ENCODE measurements around the gene NRARP. TPM values are rescaled to one million over a fixed set of nuclear protein-coding genes. Genes with fewer than 3 reads are reported as not detected.

NRARP gene, protein sequence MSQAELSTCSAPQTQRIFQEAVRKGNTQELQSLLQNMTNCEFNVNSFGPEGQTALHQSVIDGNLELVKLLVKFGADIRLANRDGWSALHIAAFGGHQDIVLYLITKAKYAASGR
- 10.1 TPM for total RNA-seq

DNA sequence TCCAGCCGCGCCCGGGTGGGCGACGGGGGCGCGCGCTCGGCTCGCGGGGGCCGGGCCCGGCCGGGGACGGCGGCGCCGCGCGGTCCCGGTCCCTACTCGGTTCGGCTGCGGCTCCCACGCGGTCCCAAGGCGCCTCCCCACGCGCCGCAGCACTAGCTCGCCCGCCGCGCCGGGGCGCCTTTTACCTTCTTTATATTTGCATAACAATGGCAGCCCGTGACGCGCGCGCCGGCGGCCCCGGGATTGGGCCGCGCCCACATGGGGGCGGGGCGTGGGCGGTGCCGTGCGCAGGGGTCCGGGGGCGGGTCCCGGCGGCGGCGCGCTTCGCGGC lies at the start of gene NRARP:
Gene NRARP (minus strand): TSS at position 154 of the 331 bp plus-strand sequence. CDS start 343 bp downstream, outside the sequence.

DNA sequence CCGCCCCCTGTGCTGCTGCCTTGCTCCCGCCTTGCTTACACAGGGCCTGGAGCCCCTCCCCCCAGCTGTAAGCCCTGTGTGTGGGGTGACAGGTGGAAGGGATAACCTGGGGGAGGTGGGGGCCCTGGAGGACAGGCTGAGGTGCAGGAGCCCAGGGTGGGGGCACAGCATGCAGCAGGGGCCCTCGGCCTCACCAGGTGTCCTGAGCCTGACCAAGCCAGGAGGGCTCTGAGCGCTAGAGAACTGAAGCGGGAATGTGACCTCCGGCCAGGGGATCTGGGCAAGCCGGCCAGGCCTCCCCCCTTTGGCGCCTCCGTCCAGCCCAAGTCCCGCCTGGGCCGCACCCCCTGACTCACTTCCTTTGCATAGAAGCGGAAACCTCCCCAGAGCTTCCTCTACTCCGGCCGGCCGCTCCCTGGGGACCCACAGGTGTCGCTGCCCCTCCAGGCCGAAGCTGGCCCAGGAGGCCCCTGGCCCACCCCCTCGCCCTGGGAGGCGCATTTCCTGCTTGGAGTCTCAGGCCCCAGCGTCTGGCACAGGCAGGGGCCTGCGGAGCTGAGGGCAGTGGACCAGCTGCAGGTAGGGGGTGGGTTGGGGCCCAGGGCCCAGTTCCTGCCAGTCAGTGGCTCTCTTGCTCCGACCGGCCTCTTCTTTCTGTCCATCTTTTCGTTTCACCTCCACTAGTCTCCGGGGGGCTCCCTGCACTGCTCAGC lies 24.6 kb downstream of the NRARP start, which contains the start of gene TOR4A:
Gene TOR4A (plus strand): TSS at position 398 of the 713 bp plus-strand sequence. CDS start 964 bp downstream, outside the sequence.

DNA sequence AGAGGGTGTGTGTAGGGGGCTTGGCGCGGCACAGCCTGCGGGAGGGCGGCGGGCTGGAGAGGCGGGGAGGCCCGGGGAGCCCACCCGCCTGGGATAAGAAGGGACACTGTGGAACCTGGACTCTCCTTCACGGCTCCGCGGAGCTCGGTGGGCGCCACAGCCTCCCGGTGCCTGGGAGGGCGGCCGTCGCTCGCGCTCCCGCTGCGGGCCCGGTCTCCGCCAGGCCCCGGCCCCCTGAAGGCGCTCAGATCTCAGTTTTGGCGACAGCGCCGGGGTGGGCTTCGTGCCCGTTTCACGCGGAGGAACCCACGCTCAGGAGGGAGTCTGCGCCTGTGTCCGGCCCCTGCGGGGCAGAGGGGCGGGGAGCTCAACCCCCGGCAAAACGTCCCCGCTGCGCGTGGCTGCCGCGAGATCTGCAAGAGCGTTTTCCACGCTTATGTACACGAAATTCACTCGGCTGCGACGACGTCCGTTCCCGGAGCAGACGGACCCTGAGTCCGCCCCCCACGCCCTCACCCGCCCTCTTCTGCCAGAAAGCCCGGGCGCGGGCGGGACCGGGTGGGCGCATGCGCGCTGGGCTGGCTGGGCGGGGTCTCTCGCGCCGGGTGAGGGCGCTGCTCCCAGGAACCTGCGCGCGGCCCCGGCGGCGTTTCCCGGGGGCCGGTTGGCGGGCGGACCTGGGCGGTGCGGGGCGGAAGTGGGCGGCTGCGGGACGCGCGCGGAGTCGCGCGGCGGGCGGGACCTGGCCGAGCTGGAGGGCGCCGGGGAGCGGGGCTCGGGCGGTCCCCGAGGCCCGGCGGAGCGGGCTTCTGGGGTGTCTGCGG lies 47.2 kb downstream of the NRARP start, which contains the start of gene NELFB:
Gene NELFB (plus strand): TSS at position 704 of the 824 bp plus-strand sequence.

DNA sequence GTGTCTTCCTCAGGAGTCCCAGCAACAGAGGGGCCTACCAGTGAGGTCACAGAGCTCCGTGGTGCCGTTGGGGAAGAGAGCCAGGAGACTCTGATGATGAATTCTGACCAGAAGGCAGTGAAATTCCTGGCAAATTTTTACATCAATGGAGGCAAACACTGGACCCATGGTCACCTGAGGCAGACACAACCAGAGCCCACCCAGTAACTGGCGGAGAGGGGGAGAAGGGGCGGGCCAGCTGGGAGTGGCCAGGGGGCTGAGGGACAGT lies 50.9 kb downstream of the NRARP start, which contains the start of gene STPG3:
Gene STPG3 (plus strand): TSS at position 93 of the 268 bp plus-strand sequence. CDS start 1 bp downstream, at position 94.

Other genes starting within 250 kb of the NRARP start
- 3.6 TPM for gene ENTPD2, start 248.2 kb downstream of the NRARP start, total RNA-seq
- gene SAPCD2, start 231.7 kb downstream of the NRARP start, total RNA-seq: 7.2 TPM
- gene UAP1L1, start 224.8 kb downstream of the NRARP start, total RNA-seq: 11.2 TPM
- 54.5 TPM for gene MAN1B1, start 215.3 kb downstream of the NRARP start, total RNA-seq
- 20.4 TPM for gene DPP7, start 187.5 kb downstream of the NRARP start, total RNA-seq
- gene GRIN1, start 163.1 kb downstream of the NRARP start, total RNA-seq: 0.47 TPM
- 0.35 TPM for gene LRRC26, start 132.2 kb downstream of the NRARP start, total RNA-seq
- gene TMEM210, start 130.2 kb downstream of the NRARP start, total RNA-seq: not detected
- gene ANAPC2, start 113.7 kb downstream of the NRARP start, total RNA-seq: 44.7 TPM
- 35.3 TPM for gene SSNA1, start 113.6 kb downstream of the NRARP start, total RNA-seq
- gene TPRN, start 101.5 kb downstream of the NRARP start, total RNA-seq: 8.2 TPM
- 32.5 TPM for gene TMEM203, start 96.6 kb downstream of the NRARP start, total RNA-seq
- gene NDOR1, start 96.6 kb downstream of the NRARP start, total RNA-seq: 10.3 TPM
- gene RNF208, start 80.0 kb downstream of the NRARP start, total RNA-seq: 4.1 TPM
- 0.76 TPM for gene CYSRT1, start 77.1 kb downstream of the NRARP start, total RNA-seq
- gene RNF224, start 74.8 kb downstream of the NRARP start, total RNA-seq: 0.70 TPM
- 3.0 TPM for gene SLC34A3, start 71.4 kb downstream of the NRARP start, total RNA-seq
- 172 TPM for gene TUBB4B, start 61.0 kb downstream of the NRARP start, total RNA-seq
- gene STPG3, start 51.0 kb downstream of the NRARP start, total RNA-seq: not detected
- 48.3 TPM for gene NELFB, start 46.9 kb downstream of the NRARP start, total RNA-seq
- gene TOR4A, start 24.5 kb downstream of the NRARP start, total RNA-seq: 12.5 TPM
- gene EXD3, start 120.9 kb upstream of the NRARP start, total RNA-seq: 32.1 TPM
- 5.3 TPM for gene NOXA1, start 121.1 kb upstream of the NRARP start, total RNA-seq
- 1.1 TPM for gene ENTPD8, start 139.1 kb upstream of the NRARP start, total RNA-seq
- gene NSMF, start 157.1 kb upstream of the NRARP start, total RNA-seq: 27.0 TPM
- 4.3 TPM for gene PNPLA7, start 248.1 kb upstream of the NRARP start, total RNA-seq
- 33.3 TPM for gene MRPL41, start 249.6 kb upstream of the NRARP start, total RNA-seq